ENCODE results near the gene HSFX2.
"Not testable (repeated sequence)": the region's sequence is repeated elsewhere in the genome, so short reads cannot be mapped to it uniquely, and the experiment has no call there.

DNA sequence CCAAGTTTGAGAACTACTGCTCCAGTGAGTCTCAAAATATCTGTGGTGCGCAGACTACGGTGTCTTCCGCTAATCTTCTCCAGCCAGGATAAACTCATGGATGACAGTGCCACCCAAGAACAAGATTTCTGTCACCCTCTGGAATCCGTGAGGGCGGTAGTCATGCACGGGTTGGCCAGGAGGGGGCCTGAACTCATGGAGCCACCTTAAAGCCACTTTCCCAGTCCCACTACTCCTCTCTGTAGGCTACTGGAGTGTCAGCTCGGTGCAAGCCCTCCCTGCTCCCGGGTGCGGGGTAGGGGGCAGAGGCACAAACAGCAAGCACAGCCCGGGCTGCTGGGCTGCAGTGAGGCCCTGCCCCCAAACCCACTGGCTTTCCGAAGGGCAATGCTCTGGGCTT, 3.5 kb upstream of the HSFX2 start:
- not testable (repeated sequence) for TF ChIP-seq EZH2phosphoT487 (IDR thresholded peaks at IDR 0.05; ENCODE audit: insufficient read depth, low read depth); EZH2 (IDR thresholded peaks at IDR 0.05; ENCODE audit: insufficient read depth, poor library complexity, severe bottlenecking)

All from GM23248 (cell line).